GM19025 (cell line): ENCODE measurements around the gene ENOX1.

Experiments used
- ATAC-seq: cut with Tn5 transposase; IDR thresholded peaks from one replicate; pipeline ENCODE4 v1.9.1; 2021; ENCODE audit warnings: mild to moderate bottlenecking, low read depth, moderate library complexity; ENCODE audit not compliant: unreplicated experiment

The ENOX1 gene

DNA sequence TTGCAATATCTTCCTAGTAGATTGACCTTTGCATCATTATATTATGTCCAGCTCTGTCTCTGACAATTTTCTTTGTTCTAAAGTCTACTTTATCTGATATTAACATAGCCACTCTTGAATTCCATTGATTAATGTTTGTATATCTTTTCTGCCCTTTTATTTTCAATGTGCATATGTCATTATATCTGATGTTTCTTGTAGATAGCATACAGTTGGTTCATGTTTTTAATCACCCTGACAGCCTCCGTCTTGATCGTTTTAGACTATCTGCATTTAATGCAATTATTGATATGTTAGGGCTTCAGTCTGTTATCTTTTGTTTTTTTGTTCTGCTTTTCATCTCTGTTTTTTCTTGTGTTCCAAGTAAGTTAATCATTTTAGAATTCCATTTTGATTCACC, 159.8 kb downstream of the ENOX1 start:
- no peak for ATAC-seq

DNA sequence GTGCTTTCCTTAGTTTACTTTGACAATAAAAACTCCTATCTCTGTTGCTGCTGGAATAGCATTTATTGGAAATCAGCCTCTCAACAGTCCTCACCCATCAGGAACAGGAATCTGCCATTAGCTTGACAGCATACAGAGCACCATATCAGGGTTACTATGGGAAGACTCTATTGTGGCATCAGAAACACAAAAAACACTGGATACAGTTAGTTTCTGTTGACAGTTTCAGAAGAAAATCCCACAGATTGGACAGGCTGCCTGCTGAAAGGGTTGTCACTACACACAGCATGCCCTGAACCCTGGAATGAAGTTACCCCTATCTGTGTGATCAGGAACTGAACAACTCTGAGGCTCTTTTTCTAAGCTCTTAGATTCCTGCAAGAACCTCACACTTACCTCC, 172.7 kb downstream of the ENOX1 start:
- no peak for ATAC-seq

DNA sequence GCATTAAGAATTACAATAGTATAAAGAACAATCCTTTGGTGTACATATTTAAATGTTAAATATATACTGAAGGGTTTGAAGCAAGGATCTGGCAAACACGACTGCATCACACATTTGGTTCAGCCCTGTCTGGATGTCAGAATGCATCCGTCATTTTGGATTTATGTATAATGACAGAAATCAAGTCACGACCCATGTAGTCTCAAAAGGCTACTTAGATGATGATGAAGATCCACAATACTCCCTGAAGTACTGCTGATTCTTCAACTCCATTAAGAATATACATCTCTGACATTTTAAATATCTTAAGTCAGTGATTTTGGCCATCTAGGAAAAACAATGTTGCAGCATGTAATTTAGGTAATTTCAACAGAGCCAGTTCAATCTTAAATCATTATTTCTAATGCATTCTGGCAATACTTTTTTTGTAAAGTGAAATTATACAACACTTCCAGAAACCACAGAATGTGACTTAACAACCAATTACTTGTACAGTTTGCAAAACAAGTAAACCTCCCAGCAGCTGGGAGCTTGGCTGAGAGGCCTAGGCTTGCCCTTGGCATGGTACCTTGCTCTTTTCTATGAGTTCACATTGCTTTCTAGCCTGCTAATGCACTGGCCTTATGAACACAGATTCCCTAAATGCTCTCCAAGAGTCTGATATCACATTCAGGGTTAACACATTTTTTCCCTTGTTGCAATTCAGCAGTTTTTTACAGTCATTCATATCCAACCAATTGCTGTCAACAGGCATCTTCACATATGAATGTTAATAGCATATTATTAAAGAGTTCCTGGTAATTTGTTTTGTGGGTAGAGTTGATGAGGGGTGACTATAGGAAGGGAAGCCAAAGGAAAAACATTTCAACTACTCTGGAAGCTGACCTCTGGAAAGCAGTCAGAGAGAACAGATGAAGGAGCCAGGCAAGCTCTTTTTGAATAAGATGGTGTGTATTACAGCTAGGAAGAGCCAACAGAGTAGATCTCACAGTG, 175.2 kb downstream of the ENOX1 start:
- ATAC-seq = no peak

DNA sequence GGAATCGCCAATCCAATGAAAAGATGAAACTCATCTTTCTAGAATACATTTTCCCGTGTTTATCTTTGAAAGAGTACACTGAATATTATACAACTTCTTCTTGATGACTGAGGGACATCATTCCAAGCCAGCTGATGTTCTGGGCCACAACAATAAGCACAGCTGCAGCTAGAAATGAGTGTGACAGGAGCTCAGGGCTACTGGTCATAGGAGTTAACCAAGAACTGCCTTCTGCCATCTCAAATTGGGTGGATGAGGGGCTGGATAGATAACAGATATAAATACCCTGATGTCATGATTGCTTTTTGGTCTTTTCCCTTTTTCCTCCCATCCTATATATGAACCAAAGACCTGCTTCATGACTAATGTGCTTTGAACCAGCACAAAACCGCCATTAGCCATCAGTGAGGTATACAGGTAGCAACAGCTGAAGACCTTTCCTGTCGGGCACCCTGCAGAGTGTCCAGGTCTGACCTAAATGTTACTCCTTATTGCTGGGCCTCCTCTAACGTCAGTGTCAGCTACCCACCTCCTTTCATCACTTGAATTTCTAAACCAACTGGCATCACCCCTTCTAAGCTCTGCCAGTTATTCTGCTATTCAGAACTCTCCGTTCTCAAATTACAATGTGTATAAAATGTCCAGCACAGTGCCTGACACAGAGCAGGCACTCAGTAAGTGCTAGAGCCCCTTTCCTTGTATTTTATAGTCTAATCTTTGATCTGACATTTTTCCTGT, 178.2 kb downstream of the ENOX1 start:
- no peak for ATAC-seq

DNA sequence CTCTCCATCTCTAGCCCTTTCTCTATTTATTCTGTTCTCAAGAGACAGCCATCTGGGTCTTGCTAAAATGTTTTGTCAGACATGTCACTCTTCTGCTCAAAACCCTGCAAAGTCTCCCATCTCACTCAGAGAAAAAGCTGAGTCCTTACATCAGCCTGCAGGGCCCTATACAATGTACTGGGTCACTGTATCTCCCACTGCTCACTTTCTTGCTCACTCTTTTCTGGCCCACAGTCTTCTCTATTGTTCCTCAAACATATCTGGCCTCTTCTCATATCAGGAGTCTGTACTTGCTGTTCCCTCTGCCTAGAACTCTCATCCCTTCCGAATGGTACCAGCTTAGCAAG, 189.2 kb downstream of the ENOX1 start:
- ATAC-seq = no peak

DNA sequence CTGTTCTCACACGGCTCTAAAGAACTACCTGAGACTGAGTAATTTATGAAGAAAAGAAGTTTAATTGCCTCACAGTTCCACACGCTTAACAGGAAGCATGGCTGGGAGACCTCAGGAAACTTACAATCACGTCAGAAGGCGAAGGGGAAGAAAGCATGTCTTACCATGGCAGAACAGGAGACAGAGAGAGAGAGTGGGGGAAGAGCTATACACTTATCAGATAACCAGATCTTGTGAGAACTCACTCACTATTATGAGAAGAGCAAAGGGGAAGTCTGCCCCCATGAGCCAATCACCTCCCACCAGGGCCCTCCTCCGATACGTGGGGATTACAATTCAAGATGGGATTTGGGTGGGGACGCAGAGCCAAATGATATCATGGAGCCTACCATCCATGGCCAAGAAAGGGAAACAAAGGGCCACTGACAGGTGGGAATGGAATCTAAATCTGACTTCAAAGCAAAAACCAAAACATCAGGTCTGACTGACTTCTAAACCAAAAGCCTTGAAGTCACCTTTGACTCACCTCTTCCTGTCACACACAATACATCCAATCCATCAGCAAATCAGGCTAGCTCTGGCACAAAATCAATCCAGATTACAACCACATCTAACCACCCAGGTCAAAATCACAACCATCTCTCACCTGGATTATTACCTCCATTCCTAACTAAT, 189.7 kb downstream of the ENOX1 start:
- ATAC-seq = no peak

DNA sequence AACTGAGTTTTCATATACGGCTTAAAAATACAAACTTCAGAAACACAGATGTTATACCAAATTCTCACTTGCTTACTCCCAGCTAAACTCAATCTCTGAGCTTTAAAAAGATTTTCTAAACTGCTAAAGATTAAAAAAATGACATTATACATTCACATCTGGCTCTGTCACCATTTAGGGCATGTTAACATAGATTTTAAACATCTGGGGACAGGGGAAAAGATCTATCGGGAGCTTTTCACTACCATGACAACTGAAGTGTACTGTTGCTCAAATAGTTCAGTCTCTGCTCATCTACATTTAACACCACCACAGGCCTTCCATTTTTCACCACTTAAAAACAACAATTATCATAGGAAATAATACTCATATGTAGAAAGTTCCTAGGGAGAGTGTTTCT, 190.8 kb downstream of the ENOX1 start:
- no peak for ATAC-seq

DNA sequence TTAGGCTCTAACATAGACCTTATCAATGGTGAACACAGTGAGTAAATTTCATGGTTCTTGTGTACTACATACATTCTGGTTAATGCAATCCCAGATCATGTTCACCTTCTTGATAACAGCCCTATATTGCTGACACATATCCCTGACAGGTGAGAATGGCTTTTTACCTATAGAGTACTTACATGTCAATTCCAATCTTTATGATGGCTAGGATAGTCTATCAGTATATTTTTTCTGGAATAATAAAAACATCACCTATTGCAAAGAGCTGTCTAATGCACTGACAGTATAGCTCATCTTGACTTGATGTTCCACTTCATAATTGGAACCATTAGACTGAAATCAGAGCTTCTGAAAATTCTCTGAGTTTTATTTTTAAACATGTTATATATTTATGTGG, 199.4 kb downstream of the ENOX1 start:
- no peak for ATAC-seq

DNA sequence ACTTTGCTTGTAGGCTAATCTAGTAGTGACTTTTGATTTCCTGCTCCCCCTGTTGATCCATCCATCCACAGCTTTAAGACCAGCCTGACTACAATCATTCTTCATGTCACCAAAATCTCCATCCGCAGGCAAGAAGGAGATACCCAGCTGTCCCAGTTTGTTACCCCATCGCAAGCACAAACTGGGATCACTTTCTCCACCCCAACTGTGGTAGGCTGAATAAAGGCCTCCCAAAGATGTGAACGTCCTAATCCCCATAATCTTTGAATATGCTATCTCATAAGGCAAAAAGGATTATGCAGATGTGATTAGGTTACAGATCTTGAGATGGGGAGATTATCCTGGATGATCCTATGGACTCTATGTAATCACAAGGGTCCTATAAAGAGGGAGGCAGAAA, 202.0 kb downstream of the ENOX1 start:
- no peak for ATAC-seq

DNA sequence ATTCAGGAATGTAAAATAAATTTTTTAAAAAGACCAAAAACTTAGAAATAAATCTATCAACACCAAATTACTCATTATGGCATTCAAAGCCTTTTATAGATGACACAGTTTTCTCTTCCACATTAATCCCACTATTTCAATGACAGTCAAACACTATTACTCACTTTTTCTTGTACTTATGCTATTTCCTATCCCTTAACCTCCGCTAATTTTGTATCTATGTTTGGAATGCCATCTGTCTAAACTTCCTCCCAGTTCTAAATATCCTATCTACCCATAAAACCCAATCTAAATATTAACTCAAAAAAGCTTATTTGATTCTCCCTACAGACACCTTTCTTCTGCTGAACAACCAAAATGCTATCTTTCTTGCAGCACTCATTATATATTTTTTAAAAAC, 203.5 kb downstream of the ENOX1 start:
- no peak for ATAC-seq

DNA sequence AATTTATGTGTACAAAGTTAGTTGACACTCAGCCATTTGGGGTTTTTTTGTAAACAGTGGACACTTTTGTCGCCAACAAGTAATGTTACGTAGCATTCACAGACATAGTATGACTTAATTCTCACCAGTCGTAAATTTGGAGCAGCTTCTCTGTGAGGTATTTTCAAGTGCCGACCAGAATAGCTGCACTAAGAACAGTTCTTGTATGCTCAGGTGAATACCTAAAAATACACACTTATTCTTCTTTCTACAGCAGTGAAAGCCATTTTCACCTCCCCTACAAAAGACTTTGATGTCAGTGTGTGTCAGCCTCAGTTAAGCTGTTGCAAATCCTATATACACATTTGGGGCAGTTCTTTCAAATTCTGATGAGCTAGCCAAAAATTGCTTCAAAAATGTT, 206.5 kb downstream of the ENOX1 start:
- ATAC-seq = no peak

DNA sequence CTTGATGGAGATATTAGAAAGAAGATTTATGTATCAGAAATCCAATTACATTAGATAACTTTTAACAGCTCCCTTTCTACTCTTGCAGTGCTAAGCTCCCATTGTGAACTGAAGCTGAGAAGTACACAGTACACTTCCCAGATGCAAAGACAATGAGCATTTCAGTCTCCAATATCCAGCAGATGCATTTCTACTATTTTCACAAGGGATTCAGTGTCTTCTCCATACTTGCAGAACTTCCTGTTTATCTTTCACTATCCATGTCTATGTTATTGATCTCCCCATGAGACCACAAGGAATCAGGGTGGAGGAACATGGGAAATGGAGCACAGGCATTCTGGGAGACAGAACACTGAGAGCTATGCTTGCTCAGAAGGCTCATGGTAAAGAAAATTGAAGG, 207.5 kb downstream of the ENOX1 start:
- no peak for ATAC-seq

DNA sequence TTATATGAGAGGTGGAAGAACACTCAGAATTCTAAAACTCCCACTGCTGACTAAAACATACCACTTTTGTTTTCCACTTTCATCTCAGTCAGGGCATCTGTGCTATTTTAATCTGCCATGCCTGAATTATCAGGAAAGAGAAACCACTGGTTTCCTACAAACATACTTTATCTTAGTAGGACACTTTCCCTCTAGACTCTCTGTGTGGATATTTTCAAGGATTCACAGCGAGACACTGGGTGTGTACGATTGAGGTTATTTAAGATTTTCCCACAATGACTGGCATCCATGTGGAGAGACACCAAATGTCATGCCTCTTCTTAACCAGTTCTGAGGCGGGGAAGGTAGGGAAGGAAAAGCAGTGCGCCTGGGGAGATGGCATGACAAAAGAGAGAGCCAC, 212.2 kb downstream of the ENOX1 start:
- no peak for ATAC-seq

DNA sequence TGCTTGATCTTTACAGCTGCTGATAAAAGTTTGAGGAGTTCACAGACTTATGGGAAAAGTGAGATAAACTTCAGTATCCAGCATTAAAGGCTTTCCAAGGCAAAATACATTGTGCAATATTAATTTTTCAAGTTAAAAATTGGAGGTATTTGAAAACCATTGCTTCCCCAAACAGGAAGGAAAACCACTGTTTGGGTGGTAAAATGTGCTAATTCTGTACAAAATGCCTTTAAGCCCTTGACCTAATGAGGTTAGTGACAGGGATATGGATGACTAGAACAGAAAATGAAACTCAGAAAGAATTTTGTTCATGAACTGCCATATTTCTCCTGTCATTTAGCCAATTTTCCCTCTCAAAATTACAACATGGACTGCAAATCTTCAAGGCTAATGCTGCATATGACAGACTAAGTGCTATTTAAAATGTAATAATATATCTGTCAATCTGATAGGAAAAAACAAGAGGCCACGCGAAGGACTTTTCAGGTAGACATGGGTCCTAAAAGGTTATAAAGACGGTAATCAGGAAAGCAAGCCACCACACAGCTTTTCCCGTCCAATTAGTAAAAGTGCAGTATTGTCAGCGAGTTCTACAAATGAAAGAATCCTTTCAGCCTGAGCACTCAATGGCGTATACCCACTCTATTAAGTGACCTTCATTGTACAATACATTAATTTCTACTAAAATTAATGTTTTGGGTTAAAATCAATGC, 212.8 kb downstream of the ENOX1 start:
- ATAC-seq = no peak

DNA sequence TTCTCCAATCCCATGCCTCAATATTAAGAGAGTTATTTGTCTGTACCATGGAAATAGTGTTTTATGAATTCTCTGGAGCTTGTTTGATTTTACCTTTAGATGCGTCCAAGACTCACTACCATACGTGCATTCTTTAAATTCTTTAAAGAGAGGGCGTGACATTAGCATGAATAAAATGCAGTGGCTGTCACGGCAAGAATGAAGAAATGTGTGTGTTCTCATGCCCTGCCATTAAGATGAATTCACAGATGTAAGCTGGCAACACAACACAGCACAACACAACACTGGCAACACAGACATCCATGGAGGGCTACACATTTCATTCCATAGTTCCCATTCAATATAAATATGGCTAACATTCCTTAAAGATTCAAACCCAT, 213.4 kb downstream of the ENOX1 start:
- no peak for ATAC-seq

DNA sequence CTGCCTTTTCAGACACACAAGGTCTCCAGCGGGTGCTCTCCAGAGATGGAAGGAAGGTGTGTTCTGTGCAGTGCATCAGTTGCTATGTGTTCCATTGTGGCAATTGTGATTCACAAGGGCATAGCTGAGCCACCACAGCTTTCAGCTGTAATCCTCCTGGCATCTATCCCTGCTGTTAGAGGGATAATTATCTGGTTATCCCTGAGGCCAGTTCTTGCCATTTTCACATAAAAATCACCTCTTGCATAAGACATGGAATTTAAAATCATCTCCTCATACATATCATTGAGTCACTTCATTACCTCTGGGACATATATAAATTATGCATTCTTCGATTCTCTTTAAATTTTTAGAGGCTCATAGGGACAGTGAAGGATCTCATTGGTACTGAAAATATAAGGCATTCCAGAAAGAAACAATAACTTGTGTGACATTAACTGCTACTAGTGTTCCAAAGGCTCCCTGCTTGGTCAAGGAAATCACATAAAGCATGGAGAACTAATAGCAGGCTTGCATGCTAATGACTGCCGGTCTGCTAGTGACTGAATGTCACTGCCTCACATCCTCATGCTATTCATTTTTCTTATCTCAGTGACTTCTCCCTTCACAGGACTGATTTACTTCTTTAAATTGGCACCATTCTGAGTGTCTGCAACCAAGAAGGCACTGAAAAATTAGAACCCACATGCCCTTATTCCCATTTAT, 214.0 kb downstream of the ENOX1 start:
- no peak for ATAC-seq

DNA sequence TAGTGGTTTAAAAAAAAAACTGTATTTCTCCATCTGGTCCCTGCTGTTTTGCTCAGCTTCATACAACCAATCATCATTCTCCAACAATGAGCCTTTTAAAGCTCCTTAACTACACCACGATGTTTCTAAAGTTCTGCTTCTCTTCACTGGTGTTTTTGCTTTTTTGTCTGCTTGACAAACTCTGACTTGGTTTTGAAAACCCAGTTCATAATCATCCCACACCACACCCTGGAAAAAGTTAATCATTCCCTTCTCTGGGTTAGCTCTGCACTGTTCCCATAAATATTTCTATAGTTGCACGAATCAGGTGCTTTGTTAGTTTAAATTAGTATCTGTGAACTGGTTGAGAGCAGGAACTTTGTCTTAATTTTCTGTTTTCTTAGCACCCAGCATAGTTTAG, 217.1 kb downstream of the ENOX1 start:
- no peak for ATAC-seq

DNA sequence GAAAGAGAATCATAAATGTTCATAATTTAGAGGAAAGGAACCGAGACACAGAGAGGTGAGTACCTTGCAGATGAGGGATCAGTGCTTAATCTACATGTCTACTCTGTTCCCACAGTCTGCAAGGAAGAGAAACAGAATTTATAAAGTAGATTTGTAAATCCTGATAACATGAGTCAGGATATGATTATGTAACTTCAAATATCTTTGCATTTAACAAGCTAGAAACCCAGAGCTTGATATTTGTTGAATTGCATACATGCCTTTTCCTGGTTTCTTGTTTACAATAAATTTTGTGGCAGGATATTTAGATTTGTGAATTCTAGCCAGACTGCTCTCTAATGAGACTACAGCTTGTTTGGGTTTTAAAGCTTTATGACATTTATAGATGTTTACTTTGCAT, 219.2 kb downstream of the ENOX1 start:
- no peak for ATAC-seq

DNA sequence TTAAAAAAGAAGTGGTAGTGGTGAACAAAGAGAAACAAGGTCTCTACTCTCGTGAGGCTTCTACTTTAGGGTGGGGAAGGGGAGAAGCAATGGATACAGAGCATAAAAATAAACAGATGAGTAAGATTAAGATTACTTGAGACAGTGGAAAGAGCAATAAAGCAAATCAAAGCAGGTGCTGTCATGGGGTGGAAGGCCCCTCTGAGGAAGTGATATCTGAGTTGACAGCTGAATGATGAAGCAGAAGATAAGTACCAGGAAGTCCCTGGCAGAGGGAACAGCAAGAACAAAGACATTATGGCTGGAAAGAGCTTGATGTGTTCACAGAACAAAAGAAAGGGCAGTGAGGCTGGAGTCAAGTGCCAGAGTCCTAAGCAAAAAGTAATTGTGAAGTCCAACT, 221.8 kb downstream of the ENOX1 start:
- no peak for ATAC-seq

DNA sequence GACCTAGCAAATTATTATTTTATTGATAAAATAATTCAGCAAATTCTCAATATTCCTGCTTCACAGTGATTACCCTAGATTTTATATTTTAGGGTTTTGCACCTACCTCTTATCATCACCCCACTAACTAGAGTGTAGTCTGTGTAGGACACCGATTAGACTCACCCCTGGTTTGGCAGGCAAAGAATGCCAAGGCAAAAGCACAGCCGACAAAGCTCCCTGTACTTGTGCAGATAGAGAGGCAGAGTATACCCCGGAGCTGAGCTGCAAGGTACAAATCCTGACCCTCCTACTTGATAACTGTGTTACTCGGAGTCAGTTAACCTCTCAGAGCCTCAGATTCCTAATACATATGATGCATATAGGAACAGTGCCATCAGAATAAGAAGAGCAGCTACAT, 225.7 kb downstream of the ENOX1 start:
- no peak for ATAC-seq
